RWPE2 (cell line): Measurements from ENCODE around the gene TNFRSF13B.

Experiments used
- ATAC-seq: fragments of 200-7000 bp; cut with Tn5 transposase; 3 replicates; pipeline ENCODE4 v1.9.1; 2021; ENCODE audit warnings: low read depth
- DNase-seq: peaks from one replicate; pipeline ENCODE4 v3.0.0-alpha.2; 2020; ENCODE audit warnings: low spot score
- H3K27ac ChIP-seq: fragments of 450-650 bp; 2 replicates; pipeline ENCODE4 v1.5.1; 2017; ENCODE audit warnings: mild to moderate bottlenecking; ENCODE audit not compliant: poor library complexity, severe bottlenecking
- H3K27me3 ChIP-seq: fragments of 250-450 bp; sonication (Bioruptor Pico); 2 replicates; pipeline ENCODE4 v1.5.1; 2021; ENCODE audit warnings: mild to moderate bottlenecking, moderate library complexity; ENCODE audit not compliant: insufficient read depth, poor library complexity, severe bottlenecking
- H3K36me3 ChIP-seq: fragments of 250-450 bp; sonication (Bioruptor Pico); 2 replicates; pipeline ENCODE4 v1.5.1; 2020; ENCODE audit warnings: low read depth, mild to moderate bottlenecking, moderate library complexity
- H3K4me1 ChIP-seq: fragments of 250-450 bp; sonication (Bioruptor Pico); 2 replicates; pipeline ENCODE4 v1.5.1; 2021; ENCODE audit warnings: mild to moderate bottlenecking, moderate library complexity; ENCODE audit not compliant: insufficient read depth, poor library complexity, severe bottlenecking
- H3K4me3 ChIP-seq: fragments of 250-450 bp; sonication (Bioruptor Pico); 2 replicates; pipeline ENCODE4 v1.5.1; 2021; ENCODE audit warnings: mild to moderate bottlenecking, moderate library complexity; ENCODE audit not compliant: severe bottlenecking
- H3K9me3 ChIP-seq: fragments of 250-450 bp; sonication (Bioruptor Pico); 2 replicates; pipeline ENCODE4 v1.5.1; 2021; ENCODE audit warnings: mild to moderate bottlenecking, moderate library complexity; ENCODE audit not compliant: severe bottlenecking
- CTCF ChIP-seq: fragments of 450-650 bp; IDR thresholded peaks from one replicate; pipeline ENCODE4 v1.5.1; 2017; ENCODE audit warnings: mild to moderate bottlenecking, moderate library complexity; ENCODE audit not compliant: poor library complexity, severe bottlenecking

The TNFRSF13B gene

GRCh38 chr17:16971458-16972338, at the start of gene TNFRSF13B:
Gene TNFRSF13B, minus strand, starts transcription at chr17:16972118. Its CDS starts 43 bp downstream, at chr17:16972075.
- Histone ChIP-seq H3K9me3 (no peaks in the 10 kb centered on the region), H3K27me3 (no peaks in the 10 kb centered on the region), H3K27ac (no peak within 1 kb of the TSS), H3K4me1 (no peaks in the 10 kb centered on the region), H3K36me3 (no peaks in the 10 kb centered on the region), H3K4me3 (no peak within 1 kb of the TSS)
- no peak for TF ChIP-seq CTCF
- DNase-seq (no peak), ATAC-seq (no peak)

- Histone ChIP-seq H3K9me3 (no peaks in the 10 kb centered on the region), H3K27me3 (no peaks in the 10 kb centered on the region), H3K4me3 (no peak overlapping the region), H3K36me3 (no peaks in the 10 kb centered on the region), H3K4me1 (peaks cover 34% of the 10 kb centered on the region), H3K27ac (peak overlapping the region; percentile 94)
- DNase-seq (no peak), ATAC-seq (no peak)
- TF ChIP-seq CTCF: no peak
Observed at GRCh38 chr17:17021194-17021863, 49.4 kb upstream of the TNFRSF13B start.

GRCh38 chr17:17020821-17021193, 48.9 kb upstream of the TNFRSF13B start:
- ATAC-seq (no peak), DNase-seq (no peak)
- Histone ChIP-seq H3K27me3 (no peaks in the 10 kb centered on the region), H3K27ac (peak overlapping the region; percentile 94), H3K9me3 (no peaks in the 10 kb centered on the region), H3K36me3 (no peaks in the 10 kb centered on the region), H3K4me1 (peaks cover 38% of the 10 kb centered on the region), H3K4me3 (no peak overlapping the region)
- TF ChIP-seq CTCF: no peak

GRCh38 chr17:17019891-17020456, 48.1 kb upstream of the TNFRSF13B start:
- TF ChIP-seq CTCF: no peak
- H3K4me3 ChIP-seq: no peak overlapping the region
- ATAC-seq (peak; percentile 82), DNase-seq (no peak)
- H3K4me1 ChIP-seq: peaks cover 45% of the 10 kb centered on the region
- H3K9me3 ChIP-seq: no peaks in the 10 kb centered on the region
- H3K27ac ChIP-seq: peak overlapping the region; percentile 94
- no peaks in the 10 kb centered on the region for H3K36me3 ChIP-seq
- H3K27me3 ChIP-seq: no peaks in the 10 kb centered on the region
